Fibroblast of villous mesenchyme (primary cell): ENCODE data around the gene PACSIN2. TPM values are rescaled to one million over a fixed set of nuclear protein-coding genes. Genes with fewer than 3 reads are reported as not detected.
"Not testable (repeated sequence)": the region's sequence is repeated elsewhere in the genome, so short reads cannot be mapped to it uniquely, and the experiment has no call there.

Experiments used
- DNase-seq: peaks from one replicate; pipeline ENCODE4 v3.0.0-alpha.2; 2010; ENCODE audit warnings: low read depth
- H3K4me3 ChIP-seq: 2 replicates; pipeline ENCODE4 v1.5.1; 2011; ENCODE audit warnings: low read depth, mild to moderate bottlenecking, low read length
- total RNA-seq: library from RNA; depleted of rRNA; stranded (reverse); fragments of >200 nt; gene quantifications from 2 replicates; pipeline ENCODE4 v1.2.3, GENCODE V29; 2012
- TF ChIP-seq, protein P1 (sequence below): IDR thresholded peaks from 2 replicates; pipeline ENCODE4 v1.5.1; 2012; ENCODE audit warnings: low read depth, mild to moderate bottlenecking, low read length; ENCODE audit not compliant: insufficient read depth

PACSIN2 gene
- total RNA-seq, 1 donor: 53.1 TPM

DNA sequence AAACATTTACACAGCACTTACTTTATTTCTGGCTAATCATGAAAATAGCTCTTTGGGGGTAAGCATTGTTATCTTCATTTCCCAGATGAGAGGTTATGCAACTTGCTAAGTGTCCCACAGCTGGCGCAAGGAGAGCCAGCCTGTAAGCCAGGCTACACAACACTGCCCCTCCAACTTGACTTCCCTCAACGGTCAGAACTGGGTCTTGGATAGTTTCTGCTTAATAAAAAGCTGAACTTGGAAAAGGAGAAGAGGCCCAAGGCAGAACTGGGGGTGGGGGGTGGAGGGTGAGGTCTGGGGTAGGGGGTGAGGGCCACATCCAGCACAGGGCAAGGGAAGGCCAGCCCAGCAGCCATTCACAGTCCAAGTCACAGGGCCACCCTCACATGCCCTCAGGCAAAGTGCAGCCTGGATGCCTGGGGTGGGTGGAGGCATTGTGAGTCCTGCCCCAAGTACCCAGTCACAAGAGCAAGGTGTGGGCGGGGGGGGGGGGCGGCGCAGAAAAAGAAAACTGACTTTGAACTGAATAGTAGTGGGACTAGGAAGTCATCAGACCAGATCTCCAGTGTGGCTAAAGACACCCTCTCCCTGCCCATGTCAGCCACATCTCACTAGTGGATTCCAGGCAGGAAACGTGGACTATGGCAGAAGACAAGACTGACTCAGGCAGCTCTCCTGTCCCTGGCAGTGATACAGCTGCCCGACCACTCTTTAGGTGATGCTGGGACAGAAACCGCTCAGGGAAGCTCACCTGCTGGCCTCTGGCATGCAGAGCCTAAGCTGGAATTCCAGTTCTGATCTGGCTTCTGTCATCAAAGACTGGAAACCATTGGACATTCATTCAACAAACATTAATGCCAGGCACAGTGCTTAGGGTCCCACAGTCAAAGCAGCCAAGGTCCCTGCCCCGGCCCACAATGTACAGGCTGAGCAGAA lies 52.4 kb downstream of the PACSIN2 start:
- TF ChIP-seq, protein P1, sequence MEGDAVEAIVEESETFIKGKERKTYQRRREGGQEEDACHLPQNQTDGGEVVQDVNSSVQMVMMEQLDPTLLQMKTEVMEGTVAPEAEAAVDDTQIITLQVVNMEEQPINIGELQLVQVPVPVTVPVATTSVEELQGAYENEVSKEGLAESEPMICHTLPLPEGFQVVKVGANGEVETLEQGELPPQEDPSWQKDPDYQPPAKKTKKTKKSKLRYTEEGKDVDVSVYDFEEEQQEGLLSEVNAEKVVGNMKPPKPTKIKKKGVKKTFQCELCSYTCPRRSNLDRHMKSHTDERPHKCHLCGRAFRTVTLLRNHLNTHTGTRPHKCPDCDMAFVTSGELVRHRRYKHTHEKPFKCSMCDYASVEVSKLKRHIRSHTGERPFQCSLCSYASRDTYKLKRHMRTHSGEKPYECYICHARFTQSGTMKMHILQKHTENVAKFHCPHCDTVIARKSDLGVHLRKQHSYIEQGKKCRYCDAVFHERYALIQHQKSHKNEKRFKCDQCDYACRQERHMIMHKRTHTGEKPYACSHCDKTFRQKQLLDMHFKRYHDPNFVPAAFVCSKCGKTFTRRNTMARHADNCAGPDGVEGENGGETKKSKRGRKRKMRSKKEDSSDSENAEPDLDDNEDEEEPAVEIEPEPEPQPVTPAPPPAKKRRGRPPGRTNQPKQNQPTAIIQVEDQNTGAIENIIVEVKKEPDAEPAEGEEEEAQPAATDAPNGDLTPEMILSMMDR: no peak
- H3K4me3 ChIP-seq: no peak overlapping the region
- DNase-seq: peak; percentile 88

GRCh38 chr22:42961810-42962209 lies 53.1 kb downstream of the PACSIN2 start:
- TF ChIP-seq, protein P1: no peak
- DNase-seq: peak; percentile 81
- H3K4me3 ChIP-seq: no peak overlapping the region

DNA sequence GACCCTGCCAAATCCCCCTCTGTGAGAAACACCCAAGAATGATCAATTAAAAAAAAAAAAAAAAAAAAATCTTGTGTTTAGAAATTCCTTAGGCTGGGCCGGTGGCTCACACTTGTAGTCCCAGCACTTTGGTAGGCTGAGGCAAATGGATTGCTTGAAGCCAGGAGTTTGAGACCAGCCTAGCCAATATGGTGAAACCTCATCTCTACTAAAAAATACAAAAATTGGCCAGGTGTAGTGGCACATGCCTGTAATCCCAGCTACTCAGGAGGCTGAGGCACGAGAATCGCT lies 53.6 kb downstream of the PACSIN2 start:
- not testable (repeated sequence) for H3K4me3 ChIP-seq, DNase-seq

DNA sequence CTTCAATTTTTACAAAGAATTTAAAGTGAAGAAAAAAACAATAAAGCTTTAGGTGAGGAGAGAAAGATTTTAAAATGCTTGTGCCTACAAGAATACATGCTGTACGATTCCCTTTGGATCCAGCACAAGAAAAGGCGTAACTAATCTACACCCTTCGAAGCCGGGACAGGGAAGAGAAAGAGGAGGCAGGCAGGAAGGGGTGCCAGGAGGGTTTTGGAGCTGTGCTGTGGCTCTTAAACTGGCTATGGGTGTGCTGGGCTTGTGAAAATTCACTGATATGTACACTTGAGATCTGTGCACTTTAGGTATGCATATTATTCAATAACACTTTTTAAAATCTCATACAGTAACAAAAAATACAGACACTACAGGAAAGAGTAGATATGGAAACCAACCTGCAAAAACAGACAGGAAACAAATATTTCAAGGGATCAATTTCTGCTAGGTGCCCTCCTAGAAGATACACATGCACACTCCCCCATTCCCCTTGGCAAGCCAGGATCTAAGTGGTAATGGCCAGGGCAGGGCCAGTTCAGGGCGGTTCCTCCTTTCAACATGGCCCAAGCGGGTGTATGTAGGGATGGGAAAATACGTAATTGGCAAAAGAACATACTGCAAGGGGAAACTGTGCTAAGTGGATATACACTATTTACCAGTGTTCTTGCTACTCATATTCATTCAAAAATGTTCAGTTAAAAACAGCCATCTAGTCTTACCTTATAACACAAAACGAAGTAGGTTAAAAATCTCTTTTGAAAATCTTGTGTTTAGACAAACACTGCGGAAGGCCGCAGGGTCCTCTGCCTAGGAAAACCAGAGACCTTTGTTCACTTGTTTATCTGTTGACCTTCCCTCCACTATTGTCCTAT lies 54.2 kb downstream of the PACSIN2 start:
- no peak for DNase-seq
- TF ChIP-seq, protein P1: no peak
- no peak overlapping the region for H3K4me3 ChIP-seq

- DNase-seq: peak; percentile 95
- TF ChIP-seq, protein P1: peak; percentile 6
- H3K4me3 ChIP-seq: peak overlapping the region; percentile 24
These were observed 55.1 kb downstream of the PACSIN2 start for GRCh38 chr22:42959576-42960509.

DNA sequence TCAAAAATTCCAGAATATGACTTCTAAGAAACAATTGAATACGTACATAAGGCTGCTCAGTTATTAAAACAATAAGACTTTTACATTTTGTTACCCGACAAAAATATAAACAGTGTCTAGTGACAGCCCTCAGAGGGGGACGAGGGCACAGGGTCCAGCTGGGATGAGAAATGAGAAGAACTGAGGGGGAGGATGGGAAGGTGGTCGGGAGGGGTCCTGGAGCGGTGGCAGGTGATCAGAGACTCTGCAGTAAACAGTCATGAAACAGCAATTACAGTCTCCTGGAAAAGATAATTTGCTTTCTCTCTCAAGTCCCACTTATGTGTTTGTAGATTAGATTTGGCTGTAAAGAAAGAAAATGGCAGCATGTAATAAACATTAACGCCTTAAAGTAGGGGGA lies 56.0 kb downstream of the PACSIN2 start:
- H3K4me3 ChIP-seq: no peak overlapping the region
- TF ChIP-seq, protein P1: no peak
- DNase-seq: no peak
